Karpas-422 (cell line): ENCODE results near the gene LYPD6. TPM values are rescaled to one million over a fixed set of nuclear protein-coding genes. Genes with fewer than 3 reads are reported as not detected.
"Not testable (repeated sequence)": the region's sequence is repeated elsewhere in the genome, so short reads cannot be mapped to it uniquely, and the experiment has no call there.

Source experiments
- DNase-seq: peaks from one replicate; pipeline ENCODE4 v3.0.0-alpha.2; 2015
- H2AFZ ChIP-seq: fragments of 200-600 bp; sonication (generic); 2 replicates; pipeline ENCODE4 v1.6.1; 2014; ENCODE audit warnings: antibody characterized with exemption, low read length, mixed read lengths
- H3K27ac ChIP-seq: fragments of 200-600 bp; sonication (generic); 2 replicates; pipeline ENCODE4 v1.5.1; 2014; ENCODE audit warnings: mild to moderate bottlenecking, low read length, moderate library complexity
- H3K27me3 ChIP-seq: fragments of 200-600 bp; sonication (generic); 2 replicates; pipeline ENCODE4 v1.6.1; 2014; ENCODE audit warnings: low read length, mixed read lengths
- H3K36me3 ChIP-seq: fragments of 200-600 bp; sonication (generic); 2 replicates; pipeline ENCODE4 v1.6.1; 2014; ENCODE audit warnings: low read length, mixed read lengths; ENCODE audit not compliant: insufficient read depth
- H3K4me1 ChIP-seq: fragments of 200-600 bp; sonication (generic); 2 replicates; pipeline ENCODE4 v1.6.1; 2014; ENCODE audit warnings: mild to moderate bottlenecking, low read length, mixed read lengths
- H3K4me2 ChIP-seq: fragments of 200-600 bp; sonication (generic); 2 replicates; pipeline ENCODE4 v1.6.1; 2014; ENCODE audit warnings: low read length, low read depth, mild to moderate bottlenecking; ENCODE audit not compliant: poor library complexity, severe bottlenecking
- H3K4me3 ChIP-seq: fragments of 200-600 bp; sonication (generic); 2 replicates; pipeline ENCODE4 v1.5.1; 2014; ENCODE audit warnings: mild to moderate bottlenecking, antibody characterized with exemption, low read length, mixed read lengths
- H3K79me2 ChIP-seq: fragments of 200-600 bp; sonication (generic); 2 replicates; pipeline ENCODE4 v1.6.1; 2014; ENCODE audit warnings: mild to moderate bottlenecking, low read length, mixed read lengths
- H3K9ac ChIP-seq: fragments of 200-600 bp; sonication (generic); 2 replicates; pipeline ENCODE4 v1.6.0; 2014; ENCODE audit warnings: low read length
- H3K9me2 ChIP-seq: fragments of 200-600 bp; sonication (generic), shearing (Covaris generic); replicated peaks from 2 replicates; pipeline ENCODE4 v1.6.0; 2014; ENCODE audit warnings: mild to moderate bottlenecking, low read length, moderate library complexity; ENCODE audit not compliant: insufficient read depth
- H3K9me3 ChIP-seq: fragments of 300-700, 200-600 bp; sonication (generic); 2 replicates; pipeline ENCODE4 v1.6.1; 2014; ENCODE audit warnings: low read length, mixed read lengths
- H4K20me1 ChIP-seq: fragments of 200-600 bp; sonication (generic); 2 replicates; pipeline ENCODE4 v1.6.1; 2014; ENCODE audit warnings: mild to moderate bottlenecking, antibody characterized with exemption, low read length, low read depth; ENCODE audit not compliant: insufficient read depth
- total RNA-seq: library from RNA; depleted of rRNA; stranded (reverse); fragments of >200 nt; shearing (Covaris generic); gene quantifications from 2 replicates; pipeline ENCODE4 v1.2.3, GENCODE V29; 2014; ENCODE audit warnings: low replicate concordance

LYPD6 gene
- total RNA-seq, 1 experiment from 2014 or later, result not detected

DNA sequence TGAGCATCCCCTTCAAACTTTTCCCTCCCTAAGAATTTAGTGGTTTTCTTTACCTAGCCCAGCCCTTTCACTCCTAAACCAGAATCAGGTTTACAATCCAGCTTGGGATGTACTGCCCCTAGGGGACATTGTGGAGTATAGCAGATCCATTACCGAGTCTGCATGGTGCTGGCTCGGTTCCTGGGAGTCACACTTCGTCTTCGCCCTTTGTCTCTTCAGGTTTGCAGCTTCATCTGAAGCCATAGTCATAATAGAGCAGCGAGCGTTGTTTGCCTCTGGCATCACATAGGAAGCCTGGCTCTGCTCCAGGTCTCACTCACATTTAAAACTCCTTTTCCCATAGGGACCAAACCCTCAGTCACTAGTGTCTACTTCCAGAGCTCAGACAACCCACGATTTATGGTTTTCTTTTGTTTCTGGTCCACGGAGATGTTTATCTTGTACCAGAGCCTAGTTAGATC, 16.8 kb upstream of the LYPD6 start:
- Histone ChIP-seq H3K27ac (no peak overlapping the region), H3K27me3 (no peaks in the 10 kb centered on the region), H3K79me2 (no peaks in the 10 kb centered on the region), H3K9me2 (no peaks in the 10 kb centered on the region), H4K20me1 (no peaks in the 10 kb centered on the region), H2AFZ (no peak overlapping the region), H3K9me3 (no peaks in the 10 kb centered on the region), H3K9ac (no peak overlapping the region), H3K4me2 (no peak overlapping the region), H3K4me1 (no peaks in the 10 kb centered on the region), H3K36me3 (no peaks in the 10 kb centered on the region), H3K4me3 (no peak overlapping the region)
- DNase-seq, result peak; percentile 70

- Histone ChIP-seq H4K20me1 (no peaks in the 10 kb centered on the region), H3K9me3 (no peaks in the 10 kb centered on the region), H2AFZ (no peak overlapping the region), H3K4me3 (no peak overlapping the region), H3K27me3 (no peaks in the 10 kb centered on the region), H3K36me3 (no peaks in the 10 kb centered on the region), H3K4me1 (no peaks in the 10 kb centered on the region), H3K79me2 (no peaks in the 10 kb centered on the region), H3K9me2 (no peaks in the 10 kb centered on the region), H3K27ac (no peak overlapping the region), H3K9ac (no peak overlapping the region), H3K4me2 (no peak overlapping the region)
- DNase-seq, result no peak
Measured at GRCh38 chr2:149314687-149315086, 15.7 kb upstream of the LYPD6 start.

DNA sequence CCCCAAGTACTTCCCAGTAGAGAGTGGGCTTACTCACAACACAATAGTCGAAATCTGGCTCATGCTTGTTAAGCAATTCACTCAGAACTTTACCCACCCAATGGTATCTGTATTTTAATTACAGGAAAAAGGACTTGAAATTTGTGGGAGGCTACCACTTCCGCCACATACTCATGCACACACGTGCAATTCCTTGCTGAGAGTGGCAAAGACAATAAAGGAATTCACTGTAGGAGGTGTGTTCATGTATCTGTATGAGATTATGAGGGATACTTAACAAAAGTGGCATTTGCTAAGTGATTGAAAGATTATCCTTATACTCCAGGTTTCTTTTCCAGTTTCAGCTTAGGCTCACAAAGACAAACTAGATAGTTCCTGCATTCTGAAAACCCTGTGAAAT, 14.9 kb upstream of the LYPD6 start:
- H2AFZ ChIP-seq, result no peak overlapping the region
- H3K9me2 ChIP-seq, result no peaks in the 10 kb centered on the region
- H3K4me3 ChIP-seq, result no peak overlapping the region
- no peaks in the 10 kb centered on the region for H3K36me3 ChIP-seq
- H3K4me2 ChIP-seq, result no peak overlapping the region
- H4K20me1 ChIP-seq, result no peaks in the 10 kb centered on the region
- no peaks in the 10 kb centered on the region for H3K4me1 ChIP-seq
- H3K9ac ChIP-seq, result no peak overlapping the region
- H3K79me2 ChIP-seq, result no peaks in the 10 kb centered on the region
- H3K27ac ChIP-seq, result no peak overlapping the region
- no peak for DNase-seq
- no peaks in the 10 kb centered on the region for H3K27me3 ChIP-seq
- no peaks in the 10 kb centered on the region for H3K9me3 ChIP-seq

- H2AFZ ChIP-seq, H4K20me1 ChIP-seq, H3K9me3 ChIP-seq, H3K79me2 ChIP-seq, DNase-seq, H3K4me2 ChIP-seq, H3K27me3 ChIP-seq, H3K36me3 ChIP-seq, H3K4me1 ChIP-seq, H3K27ac ChIP-seq, H3K4me3 ChIP-seq, H3K9me2 ChIP-seq, H3K9ac ChIP-seq: not testable (repeated sequence)
Measured at GRCh38 chr2:149318566-149318965, 11.8 kb upstream of the LYPD6 start.

- DNase-seq, result no peak
- Histone ChIP-seq H3K79me2 (no peaks in the 10 kb centered on the region), H3K4me2 (no peak overlapping the region), H3K9me3 (no peaks in the 10 kb centered on the region), H3K9me2 (no peaks in the 10 kb centered on the region), H3K4me3 (no peak overlapping the region), H4K20me1 (no peaks in the 10 kb centered on the region), H3K36me3 (no peaks in the 10 kb centered on the region), H2AFZ (no peak overlapping the region), H3K27me3 (no peaks in the 10 kb centered on the region), H3K9ac (no peak overlapping the region), H3K4me1 (no peaks in the 10 kb centered on the region), H3K27ac (no peak overlapping the region)
Measured at GRCh38 chr2:149320362-149320761, 10.0 kb upstream of the LYPD6 start.

GRCh38 chr2:149329068-149329467, 1.3 kb upstream of the LYPD6 start:
- H3K4me2 ChIP-seq, result no peak overlapping the region
- no peak overlapping the region for H3K4me3 ChIP-seq
- H2AFZ ChIP-seq, result no peak overlapping the region
- H3K9me2 ChIP-seq, result no peaks in the 10 kb centered on the region
- no peaks in the 10 kb centered on the region for H3K79me2 ChIP-seq
- DNase-seq, result no peak
- no peaks in the 10 kb centered on the region for H3K27me3 ChIP-seq
- no peaks in the 10 kb centered on the region for H3K9me3 ChIP-seq
- H3K4me1 ChIP-seq, result no peaks in the 10 kb centered on the region
- no peaks in the 10 kb centered on the region for H4K20me1 ChIP-seq
- H3K36me3 ChIP-seq, result no peaks in the 10 kb centered on the region
- no peak overlapping the region for H3K27ac ChIP-seq
- H3K9ac ChIP-seq, result no peak overlapping the region

DNA sequence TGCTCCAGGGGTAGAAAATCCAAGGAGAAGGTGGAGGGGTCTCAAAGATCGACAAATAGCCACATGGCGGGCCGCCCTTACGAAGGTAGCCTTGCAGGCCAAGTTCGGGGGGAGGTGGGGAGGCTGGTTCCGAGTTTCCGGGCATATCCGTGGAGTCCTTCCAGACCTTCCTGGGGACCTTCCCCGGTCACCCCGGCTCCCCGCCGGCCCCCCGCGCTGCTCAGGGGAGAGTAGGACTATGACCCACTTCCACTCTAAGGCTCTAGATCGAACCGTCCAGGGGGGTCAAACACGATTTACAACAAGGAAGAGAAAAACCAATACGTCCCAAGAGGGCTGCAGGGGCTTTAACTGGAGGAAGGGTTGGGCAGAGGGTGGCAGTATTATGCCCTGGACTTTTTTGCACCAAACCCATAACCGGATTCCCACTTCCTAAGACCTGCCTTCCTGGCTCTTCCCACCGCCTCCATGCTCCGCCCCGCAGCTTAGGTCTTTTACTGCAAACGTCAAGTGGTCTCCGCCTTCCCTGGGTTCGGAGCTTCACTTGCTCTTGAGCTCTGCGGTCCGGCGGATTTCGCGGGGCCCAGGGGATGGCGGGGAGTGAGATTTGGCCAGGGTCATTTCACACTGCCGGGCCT, 779 bp upstream of the LYPD6 start:
- Histone ChIP-seq H3K9ac (no peak overlapping the region), H3K4me1 (no peaks in the 10 kb centered on the region)

DNA sequence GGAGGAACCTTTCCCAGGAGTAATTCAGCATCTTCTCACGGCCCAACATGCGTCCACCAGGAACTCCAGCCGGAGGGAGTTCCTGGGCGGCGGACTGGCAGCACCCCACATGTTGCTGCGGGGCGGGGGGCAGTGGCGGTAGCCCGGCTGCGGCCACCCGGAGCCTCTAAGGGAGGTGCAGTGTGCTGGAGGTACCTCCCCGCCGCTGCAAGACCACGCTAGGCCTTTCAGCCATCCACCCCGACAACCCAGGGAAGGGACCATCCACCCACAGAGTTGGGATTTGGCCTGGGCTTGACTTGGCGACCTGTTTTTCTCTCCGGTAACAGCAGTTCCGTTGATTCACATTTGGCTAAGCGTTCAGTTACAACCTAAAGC, 625 bp downstream of the LYPD6 start:
- H3K27ac ChIP-seq, result no peak overlapping the region
- DNase-seq, result no peak
- no peak overlapping the region for H3K4me2 ChIP-seq
- no peaks in the 10 kb centered on the region for H4K20me1 ChIP-seq
- no peaks in the 10 kb centered on the region for H3K79me2 ChIP-seq
- no peaks in the 10 kb centered on the region for H3K9me3 ChIP-seq
- H3K36me3 ChIP-seq, result no peaks in the 10 kb centered on the region
- H3K27me3 ChIP-seq, result no peaks in the 10 kb centered on the region
- no peaks in the 10 kb centered on the region for H3K4me1 ChIP-seq
- no peaks in the 10 kb centered on the region for H3K9me2 ChIP-seq
- H3K9ac ChIP-seq, result no peak overlapping the region
- no peak overlapping the region for H3K4me3 ChIP-seq
- H2AFZ ChIP-seq, result no peak overlapping the region

More for the DNA sequence above, 779 bp upstream of the LYPD6 start:
- H3K36me3 ChIP-seq, result no peaks in the 10 kb centered on the region
- H3K4me3 ChIP-seq, result no peak overlapping the region
- H3K27me3 ChIP-seq, result no peaks in the 10 kb centered on the region
- H4K20me1 ChIP-seq, result no peaks in the 10 kb centered on the region
- H3K9me2 ChIP-seq, result no peaks in the 10 kb centered on the region
- no peak overlapping the region for H3K27ac ChIP-seq
- H2AFZ ChIP-seq, result no peak overlapping the region
- H3K9me3 ChIP-seq, result no peaks in the 10 kb centered on the region
- H3K4me2 ChIP-seq, result no peak overlapping the region
- H3K79me2 ChIP-seq, result no peaks in the 10 kb centered on the region
- DNase-seq, result no peak

GRCh38 chr2:149332364-149332763, 2.0 kb downstream of the LYPD6 start:
- Histone ChIP-seq H3K4me1 (no peaks in the 10 kb centered on the region), H3K4me3 (no peak overlapping the region), H3K36me3 (no peaks in the 10 kb centered on the region), H3K4me2 (no peak overlapping the region), H3K27me3 (no peaks in the 10 kb centered on the region), H3K9me2 (no peaks in the 10 kb centered on the region), H3K9ac (no peak overlapping the region), H3K9me3 (no peaks in the 10 kb centered on the region), H3K27ac (no peak overlapping the region), H3K79me2 (no peaks in the 10 kb centered on the region), H2AFZ (no peak overlapping the region), H4K20me1 (no peaks in the 10 kb centered on the region)
- DNase-seq, result no peak
